Gastroesophageal sphincter (tissue), 3 donors: ENCODE results near the gene KRIT1.

Experiments used
- CTCF ChIP-seq, 4 experiments: fragments of 200-600 bp in 2 of 4; fragments of 450-650 bp in 2 of 4; sonication (generic) in 1 of 4; IDR thresholded peaks; one replicate each; pipeline ENCODE4 v1.5.1; 2017 to 2019; ENCODE audit warnings: antibody characterized with exemption in 4 of 4, mild to moderate bottlenecking in 2 of 4, moderate library complexity in 2 of 4
- EP300 ChIP-seq: sonication (generic); formaldehyde crosslinking; IDR thresholded peaks from one replicate; pipeline ENCODE4 v1.6.1; 2017; ENCODE audit warnings: antibody characterized with exemption, mild to moderate bottlenecking
- POLR2A ChIP-seq, 2 donors: fragments of 450-650 bp; IDR thresholded peaks; one replicate each; pipeline ENCODE4 v1.6.1; 2017; ENCODE audit warnings: antibody characterized with exemption in 2 of 2, mild to moderate bottlenecking in 2 of 2, moderate library complexity in 1 of 2
- POLR2AphosphoS5 ChIP-seq: sonication (generic); formaldehyde crosslinking; IDR thresholded peaks from one replicate; pipeline ENCODE4 v1.6.1; 2017; ENCODE audit warnings: antibody characterized with exemption

GRCh38 chr7:92289321-92289720 lies 43.6 kb upstream of the KRIT1 start:
- TF ChIP-seq POLR2AphosphoS5 (no peak), CTCF (IDR thresholded peaks at IDR 0.05) (no peak), POLR2A (IDR thresholded peaks at IDR 0.05) (no peak), EP300 (no peak)
